NCI-H748 (cell line): ENCODE results near the gene MYO18B.

ENCODE experiments used
- DNase-seq: peaks from one replicate; lab custom pipeline; 2025; ENCODE audit not compliant: unreplicated experiment; lab: John Stamatoyannopoulos, UW

MYO18B gene

GRCh38 chr22:25896592-25896991 is 154.6 kb downstream of the MYO18B start:
- DNase-seq = no peak

- peak; percentile 42 for DNase-seq
These were observed 156.8 kb downstream of the MYO18B start for GRCh38 chr22:25898707-25899365.

GRCh38 chr22:25899566-25899965 is 157.6 kb downstream of the MYO18B start:
- DNase-seq = no peak

GRCh38 chr22:25900390-25900789 is 158.4 kb downstream of the MYO18B start:
- DNase-seq = no peak

GRCh38 chr22:25900880-25901279 is 158.9 kb downstream of the MYO18B start:
- DNase-seq = no peak

GRCh38 chr22:25902402-25902801 is 160.4 kb downstream of the MYO18B start:
- DNase-seq = no peak

- DNase-seq = peak; percentile 8
These were observed 161.3 kb downstream of the MYO18B start for GRCh38 chr22:25903294-25903693.

- DNase-seq = no peak
These were observed 166.2 kb downstream of the MYO18B start for GRCh38 chr22:25908212-25908611.

- DNase-seq = peak; percentile 10
These were observed 166.8 kb downstream of the MYO18B start for GRCh38 chr22:25908755-25909154.

- no peak for DNase-seq
These were observed 167.8 kb downstream of the MYO18B start for GRCh38 chr22:25909614-25910387.

GRCh38 chr22:25911243-25911972 is 169.4 kb downstream of the MYO18B start:
- no peak for DNase-seq

- DNase-seq = peak; percentile 95
These were observed 177.5 kb downstream of the MYO18B start for GRCh38 chr22:25919452-25919851.

- no peak for DNase-seq
These were observed 180.2 kb downstream of the MYO18B start for GRCh38 chr22:25922141-25922540.

GRCh38 chr22:25923914-25924313 is 181.9 kb downstream of the MYO18B start:
- DNase-seq = peak; percentile 43

- peak; percentile 96 for DNase-seq
These were observed 186.1 kb downstream of the MYO18B start for GRCh38 chr22:25928038-25928437.

- peak; percentile 71 for DNase-seq
These were observed 187.4 kb downstream of the MYO18B start for GRCh38 chr22:25929321-25929878.

- peak; percentile 73 for DNase-seq
These were observed 188.1 kb downstream of the MYO18B start for GRCh38 chr22:25930083-25930482.

- DNase-seq = peak; percentile 99
These were observed 188.9 kb downstream of the MYO18B start for GRCh38 chr22:25930788-25931310.

GRCh38 chr22:25933158-25933788 is 191.3 kb downstream of the MYO18B start:
- DNase-seq = no peak

- DNase-seq = no peak
These were observed 193.5 kb downstream of the MYO18B start for GRCh38 chr22:25935266-25936058.
